HUES64 (cell line): ENCODE measurements around the gene SLC14A1.

Experiments used
- H3K27ac ChIP-seq: 2 replicates; pipeline ENCODE4 v1.7.0; 2013; ENCODE audit warnings: low read depth, low read length, inconsistent platforms
- H3K27me3 ChIP-seq: 2 replicates; pipeline ENCODE4 v1.6.1; 2013; ENCODE audit warnings: mild to moderate bottlenecking, low read length; ENCODE audit not compliant: insufficient read depth
- H3K36me3 ChIP-seq: 2 replicates; pipeline ENCODE4 v1.6.1; 2013; ENCODE audit warnings: mild to moderate bottlenecking, low read length; ENCODE audit not compliant: insufficient read depth
- H3K4me1 ChIP-seq: 2 replicates; pipeline ENCODE4 v1.6.1; 2013; ENCODE audit warnings: mild to moderate bottlenecking, low read length, moderate library complexity; ENCODE audit not compliant: insufficient read depth
- H3K4me3 ChIP-seq: 2 replicates; pipeline ENCODE4 v1.5.1; 2013; ENCODE audit warnings: mild to moderate bottlenecking, low read length, moderate library complexity
- H3K9ac ChIP-seq: 2 replicates; pipeline ENCODE4 v1.6.1; 2013; ENCODE audit warnings: mild to moderate bottlenecking, low read depth, low read length
- H3K9me3 ChIP-seq: 2 replicates; pipeline ENCODE4 v1.6.1; 2013; ENCODE audit warnings: low read depth, low read length; ENCODE audit not compliant: insufficient read depth
- WGBS: fragments of 150-250, 120-280 bp; methylation state at CpG from one replicate; pipeline ENCODE4 v1.1.7; 2013; ENCODE audit warnings: missing lambda C conversion rate; 5-methylcytosine and 5-hydroxymethylcytosine counted together

SLC14A1 gene

DNA sequence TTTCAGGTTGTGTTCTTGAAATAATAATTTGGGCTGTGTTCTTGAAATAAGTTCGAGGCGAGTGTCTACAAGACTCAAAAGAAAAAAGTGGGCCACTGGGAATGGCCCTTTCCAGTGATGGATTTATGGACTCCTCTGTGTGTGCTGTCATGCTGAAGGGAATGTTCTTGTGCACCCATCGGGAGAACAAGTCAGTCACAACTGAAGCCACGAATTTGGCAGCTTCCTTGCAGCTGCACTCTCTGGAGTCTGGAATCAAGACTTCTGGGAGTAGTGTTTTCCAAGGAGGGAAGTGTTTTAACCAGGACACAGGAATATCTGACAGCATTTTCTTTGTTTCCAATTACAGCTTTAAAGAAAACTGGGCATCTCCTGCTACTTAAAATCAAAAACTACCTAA is 620 bp downstream of the SLC14A1 start:
- Histone ChIP-seq H3K9me3 (no peaks in the 10 kb centered on the region), H3K27me3 (no peaks in the 10 kb centered on the region), H3K4me1 (no peaks in the 10 kb centered on the region), H3K36me3 (no peaks in the 10 kb centered on the region), H3K9ac (no peak overlapping the region), H3K4me3 (no peak overlapping the region), H3K27ac (no peak overlapping the region)
- 87% methylated on average over 4 of the region's 4 CpGs for WGBS

DNA sequence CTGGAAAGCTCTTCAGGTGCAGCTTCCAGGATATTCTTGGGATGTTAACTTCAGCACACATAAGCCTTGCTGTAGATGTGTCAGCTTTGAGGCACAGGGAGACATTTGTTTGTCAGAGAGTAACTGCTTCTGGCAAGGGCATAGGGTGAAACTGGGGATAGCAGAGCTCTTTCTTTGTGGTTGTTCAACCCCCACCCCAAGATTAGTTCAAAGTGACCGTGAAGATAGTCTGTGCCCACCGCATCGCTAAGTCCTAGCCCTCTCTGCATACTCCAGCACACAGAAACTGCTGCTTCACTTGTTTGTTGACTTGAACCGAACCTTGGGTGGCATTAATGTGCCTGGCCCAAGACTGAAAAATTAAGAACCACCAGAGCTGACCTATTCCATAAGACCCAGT is 1.4 kb downstream of the SLC14A1 start:
- Histone ChIP-seq H3K4me1 (no peaks in the 10 kb centered on the region), H3K27ac (no peak overlapping the region), H3K9ac (no peak overlapping the region), H3K36me3 (no peaks in the 10 kb centered on the region), H3K4me3 (no peak overlapping the region), H3K9me3 (no peaks in the 10 kb centered on the region), H3K27me3 (no peaks in the 10 kb centered on the region)
- WGBS = 96% methylated on average over 4 of the region's 4 CpGs

GRCh38 chr18:45726603-45727002 is 2.6 kb downstream of the SLC14A1 start:
- Histone ChIP-seq H3K36me3 (no peaks in the 10 kb centered on the region), H3K9me3 (no peaks in the 10 kb centered on the region), H3K9ac (no peak overlapping the region), H3K27ac (no peak overlapping the region), H3K4me3 (no peak overlapping the region), H3K4me1 (no peaks in the 10 kb centered on the region), H3K27me3 (no peaks in the 10 kb centered on the region)
- 91% methylated on average over 3 of the region's 3 CpGs for WGBS

GRCh38 chr18:45727068-45727467 is 3.1 kb downstream of the SLC14A1 start:
- no peaks in the 10 kb centered on the region for H3K27me3 ChIP-seq

GRCh38 chr18:45728336-45729010 is 4.5 kb downstream of the SLC14A1 start:
- Histone ChIP-seq H3K36me3 (no peaks in the 10 kb centered on the region), H3K27me3 (no peaks in the 10 kb centered on the region), H3K9ac (no peak overlapping the region), H3K4me3 (no peak overlapping the region), H3K9me3 (no peaks in the 10 kb centered on the region), H3K4me1 (no peaks in the 10 kb centered on the region), H3K27ac (no peak overlapping the region)
- WGBS = 86% methylated on average over 2 of the region's 2 CpGs

More at GRCh38 chr18:45727068-45727467, 3.1 kb downstream of the SLC14A1 start:
- 90% methylated on average over 18 of the region's 18 CpGs for WGBS
- Histone ChIP-seq H3K9me3 (no peaks in the 10 kb centered on the region), H3K36me3 (no peaks in the 10 kb centered on the region), H3K27ac (no peak overlapping the region), H3K4me3 (no peak overlapping the region), H3K9ac (no peak overlapping the region), H3K4me1 (no peaks in the 10 kb centered on the region)

GRCh38 chr18:45730832-45731575 is 7.0 kb downstream of the SLC14A1 start:
- Histone ChIP-seq H3K36me3 (no peaks in the 10 kb centered on the region), H3K4me1 (no peaks in the 10 kb centered on the region), H3K27ac (no peak overlapping the region), H3K9ac (no peak overlapping the region), H3K9me3 (no peaks in the 10 kb centered on the region), H3K27me3 (no peaks in the 10 kb centered on the region), H3K4me3 (no peak overlapping the region)
- 64% methylated on average over 6 of the region's 6 CpGs for WGBS

- 95% methylated on average over 2 of the region's 2 CpGs for WGBS
- H3K4me1 ChIP-seq = no peaks in the 10 kb centered on the region
Observed at GRCh38 chr18:45731716-45732115, 7.7 kb downstream of the SLC14A1 start.

GRCh38 chr18:45733535-45733934 is 9.6 kb downstream of the SLC14A1 start:
- Histone ChIP-seq H3K36me3 (no peaks in the 10 kb centered on the region), H3K9me3 (no peaks in the 10 kb centered on the region), H3K9ac (no peak overlapping the region), H3K27me3 (no peaks in the 10 kb centered on the region), H3K27ac (no peak overlapping the region), H3K4me3 (no peak overlapping the region), H3K4me1 (no peaks in the 10 kb centered on the region)
- WGBS = 84% methylated on average over 7 of the region's 7 CpGs

More at GRCh38 chr18:45731716-45732115, 7.7 kb downstream of the SLC14A1 start:
- H3K27me3 ChIP-seq = no peaks in the 10 kb centered on the region
- H3K27ac ChIP-seq = no peak overlapping the region
- H3K36me3 ChIP-seq = no peaks in the 10 kb centered on the region
- H3K4me3 ChIP-seq = no peak overlapping the region
- H3K9me3 ChIP-seq = no peaks in the 10 kb centered on the region
- H3K9ac ChIP-seq = no peak overlapping the region

DNA sequence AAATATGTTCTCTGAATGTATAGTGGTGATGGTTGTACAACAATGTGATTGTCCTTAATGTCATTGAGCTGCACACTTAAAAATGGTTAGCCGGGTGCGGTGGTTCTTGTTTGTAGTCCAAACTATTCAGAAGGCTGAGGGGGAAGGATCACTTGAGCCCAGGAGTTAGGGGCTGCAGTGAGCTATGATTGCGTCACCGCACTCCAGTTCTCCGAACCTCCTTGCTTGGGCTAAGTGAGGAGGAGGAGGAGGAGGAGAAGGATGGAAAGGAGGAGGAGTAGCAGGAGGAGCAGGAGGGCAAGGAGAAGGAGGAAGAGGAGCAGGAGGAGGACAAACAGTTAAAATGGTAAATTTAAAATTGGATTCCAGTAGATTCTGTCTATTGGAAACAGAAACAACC is 10.5 kb downstream of the SLC14A1 start:
- Histone ChIP-seq H3K4me3 (no peak overlapping the region), H3K9ac (no peak overlapping the region), H3K27ac (no peak overlapping the region), H3K27me3 (no peaks in the 10 kb centered on the region), H3K36me3 (no peaks in the 10 kb centered on the region), H3K9me3 (no peaks in the 10 kb centered on the region), H3K4me1 (peaks cover 7% of the 10 kb centered on the region)
- WGBS = 92% methylated on average over 5 of the region's 5 CpGs

DNA sequence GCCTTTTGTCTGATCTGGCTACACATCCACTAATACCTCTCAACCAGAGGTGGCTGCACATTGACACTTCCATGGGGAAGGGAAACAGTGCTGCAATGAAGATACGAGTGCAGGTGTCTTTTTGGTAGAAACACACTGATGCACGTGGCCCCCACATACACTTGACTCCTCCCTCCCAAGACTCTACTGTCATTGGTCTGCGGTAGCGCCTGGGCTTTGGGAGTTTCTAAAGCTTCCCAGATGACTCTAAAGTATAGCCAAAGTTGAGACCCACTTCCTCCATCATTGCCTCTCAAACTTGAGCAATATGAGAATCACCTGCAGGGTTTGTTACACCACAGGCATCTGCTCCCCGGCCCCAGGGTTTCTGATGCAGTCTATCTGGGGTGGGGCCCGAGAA is 11.0 kb downstream of the SLC14A1 start:
- H3K9me3 ChIP-seq = no peaks in the 10 kb centered on the region
- WGBS = 92% methylated on average over 6 of the region's 6 CpGs
- H3K27ac ChIP-seq = no peak overlapping the region
- H3K4me3 ChIP-seq = no peak overlapping the region
- no peaks in the 10 kb centered on the region for H3K36me3 ChIP-seq
- H3K9ac ChIP-seq = no peak overlapping the region
- peaks cover 8% of the 10 kb centered on the region for H3K4me1 ChIP-seq
- H3K27me3 ChIP-seq = no peaks in the 10 kb centered on the region

DNA sequence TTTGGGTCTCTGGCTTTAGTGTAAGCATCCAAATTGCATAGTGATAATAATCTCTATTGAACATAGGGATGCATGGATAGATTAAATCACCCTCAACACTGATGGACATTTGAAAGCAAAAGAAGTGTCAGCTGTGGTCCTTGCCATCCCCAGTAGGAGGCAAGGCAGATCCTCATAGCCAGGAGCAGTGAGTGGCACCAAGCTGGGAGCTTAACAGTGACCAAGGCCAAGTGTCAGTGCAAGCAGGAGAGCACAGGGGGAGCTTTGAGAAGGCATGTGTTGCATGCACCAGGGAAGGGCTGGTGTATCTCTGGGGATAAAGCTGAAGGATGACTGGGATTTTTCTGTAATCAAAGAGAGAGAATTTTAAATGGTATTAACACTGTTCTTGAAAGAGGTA is 14.7 kb downstream of the SLC14A1 start:
- Histone ChIP-seq H3K27ac (no peak overlapping the region), H3K4me1 (peaks cover 16% of the 10 kb centered on the region), H3K27me3 (no peaks in the 10 kb centered on the region), H3K9ac (no peak overlapping the region), H3K36me3 (no peaks in the 10 kb centered on the region), H3K4me3 (no peak overlapping the region), H3K9me3 (no peaks in the 10 kb centered on the region)
